Upper lobe of left lung (tissue), 4 donors: ENCODE data around the gene GPR25.

Experiments used
- CTCF ChIP-seq, 6 experiments: fragments of 450-650 bp in 4 of 6; fragments of 200-600 bp in 2 of 6; sonication (generic) in 2 of 6; IDR thresholded peaks; one replicate each; pipeline ENCODE4 v1.5.1; 2016 to 2019; ENCODE audit warnings: antibody characterized with exemption in 6 of 6
- POLR2A ChIP-seq, 4 donors: fragments of 450-650 bp; IDR thresholded peaks; one replicate each; pipeline ENCODE4 v1.5.1; 2016 to 2017; ENCODE audit warnings: antibody characterized with exemption in 4 of 4, mild to moderate bottlenecking in 2 of 4

- TF ChIP-seq CTCF (IDR thresholded peaks at IDR 0.05) (no peak), POLR2A (IDR thresholded peaks at IDR 0.05) (no peak)
Measured at GRCh38 chr1:200880212-200880611, 7.4 kb downstream of the GPR25 start.
